Thyroid gland (tissue), 4 donors: ENCODE results near the gene GLYATL1.

Experiments used
- CTCF ChIP-seq, 6 experiments: fragments of 200-600 bp in 3 of 6; fragments of 450-650 bp in 3 of 6; sonication (generic) in 3 of 6; IDR thresholded peaks; one replicate each; pipeline ENCODE4 v1.5.1; 2016 to 2019; ENCODE audit warnings: antibody characterized with exemption in 6 of 6, mild to moderate bottlenecking in 2 of 6, inconsistent platforms in 1 of 6, moderate library complexity in 1 of 6
- POLR2A ChIP-seq, 2 donors: fragments of 450-650 bp; IDR thresholded peaks; one replicate each; pipeline ENCODE4 v1.6.1; 2017; ENCODE audit warnings: antibody characterized with exemption in 2 of 2, mild to moderate bottlenecking in 2 of 2, moderate library complexity in 1 of 2

DNA sequence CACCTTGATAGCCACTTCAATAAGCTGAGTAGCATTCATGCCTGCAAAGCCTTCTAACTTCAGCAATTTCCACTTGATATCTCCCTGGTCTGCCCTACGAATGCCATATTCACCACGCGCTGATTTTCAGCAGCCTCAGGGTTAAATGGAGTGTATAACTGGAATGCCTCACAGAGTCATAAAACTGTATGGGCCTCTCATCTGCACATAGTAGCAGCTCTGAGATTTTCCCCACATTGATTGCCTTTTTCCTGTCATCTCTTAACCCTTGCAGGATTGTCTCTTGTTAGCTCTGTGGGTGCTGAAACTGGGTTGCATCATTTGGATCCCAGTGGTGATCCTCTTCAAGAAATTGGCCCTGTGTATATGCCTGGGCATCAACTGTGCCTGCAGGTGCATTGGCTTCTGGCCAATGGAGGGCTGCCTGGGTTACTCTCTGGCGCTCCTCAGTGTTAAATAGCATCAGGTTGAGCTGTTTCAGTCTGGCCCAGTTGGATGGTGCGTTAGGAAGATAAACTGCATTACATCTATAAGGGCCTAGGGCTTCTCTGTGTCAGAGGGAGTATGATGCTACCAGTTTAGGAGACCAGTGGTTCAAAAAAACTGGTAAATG is 17.4 kb upstream of the GLYATL1 start:
- TF ChIP-seq CTCF (IDR thresholded peaks at IDR 0.05) (no peak), POLR2A (IDR thresholded peaks at IDR 0.05) (no peak)
